ENCODE results near the gene PRR19. TPM values are rescaled to one million over a fixed set of nuclear protein-coding genes. Genes with fewer than 3 reads are reported as not detected.

The PRR19 gene
- total RNA-seq, 1 donor from 2014 or later = 1.3 TPM

- Mint-ChIP-seq H3K4me1 (ENCODE audit: low read depth, unreplicated experiment) (peaks cover 21% of the 10 kb centered on the region), H3K36me3 (ENCODE audit: low read depth, unreplicated experiment) (peaks cover 4% of the 10 kb centered on the region), H3K27me3 (ENCODE audit: low read depth, unreplicated experiment) (no peaks in the 10 kb centered on the region), H3K4me3 (ENCODE audit: unreplicated experiment) (peak overlapping the region; percentile 87), H3K9me3 (ENCODE audit: unreplicated experiment) (peaks cover 2% of the 10 kb centered on the region), H3K27ac (ENCODE audit: unreplicated experiment) (peak overlapping the region; percentile 70)
- DNase-seq (ENCODE audit: low read depth) (no peak), FAIRE-seq (no peak)
- Histone ChIP-seq H2AFZ (ENCODE audit: low read depth, low read length) (no peak overlapping the region), H3K27me3 (ENCODE audit: insufficient read depth, low read length) (no peaks in the 10 kb centered on the region), H3K9me3 (ENCODE audit: insufficient read depth, low read depth, low read length) (no peaks in the 10 kb centered on the region), H3K27ac (ENCODE audit: low read depth, low read length) (peak overlapping the region; percentile 19), H3K4me3 (ENCODE audit: insufficient read depth, low read depth, low read length) (peak overlapping the region; percentile 73), H3K79me2 (ENCODE audit: insufficient read depth, low read length) (peaks cover 49% of the 10 kb centered on the region), H3K4me1 (ENCODE audit: insufficient read depth, low read length) (peaks cover 46% of the 10 kb centered on the region), H3K9ac (ENCODE audit: low read length) (peak overlapping the region; percentile 87), H4K20me1 (ENCODE audit: insufficient read depth, low read length) (peaks cover 59% of the 10 kb centered on the region), H3K36me3 (ENCODE audit: insufficient read depth, low read length) (peaks cover 12% of the 10 kb centered on the region), H3K4me2 (ENCODE audit: low read length) (peak overlapping the region; percentile 100)
- TF ChIP-seq EZH2 (IDR thresholded peaks at IDR 0.05; ENCODE audit: insufficient read depth, low read length) (no peak), CTCF (IDR thresholded peaks at IDR 0.05; ENCODE audit: insufficient read depth, low read depth, low read length) (no peak)
These were observed 17.2 kb upstream of the PRR19 start for GRCh38 chr19:42284591-42285341.

DNA sequence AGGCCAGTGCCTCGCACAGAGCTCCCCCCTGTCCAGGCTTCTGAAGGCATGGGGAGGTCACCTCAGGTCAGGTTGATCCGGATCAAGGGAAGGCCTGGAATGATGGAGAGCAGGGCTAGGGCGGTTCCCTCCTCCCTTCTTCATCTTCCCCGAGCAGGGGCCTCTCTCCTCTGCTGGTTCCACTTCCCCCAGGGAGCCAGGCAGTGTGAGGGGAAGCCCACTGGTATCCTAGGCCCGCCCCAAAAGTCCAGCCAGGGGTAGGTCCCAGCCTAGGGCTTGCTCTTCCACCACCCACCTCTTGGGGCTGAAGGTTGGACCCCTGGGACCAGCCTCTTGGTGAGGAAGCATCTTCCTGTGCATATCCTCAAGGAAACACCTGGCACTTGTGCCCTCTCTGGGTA is 16.4 kb upstream of the PRR19 start:
- Histone ChIP-seq H3K9ac (ENCODE audit: low read length) (peak overlapping the region; percentile 87), H3K4me3 (ENCODE audit: insufficient read depth, low read depth, low read length) (peak overlapping the region; percentile 73), H3K4me1 (ENCODE audit: insufficient read depth, low read length) (peaks cover 45% of the 10 kb centered on the region), H3K36me3 (ENCODE audit: insufficient read depth, low read length) (peaks cover 13% of the 10 kb centered on the region), H2AFZ (ENCODE audit: low read depth, low read length) (no peak overlapping the region), H4K20me1 (ENCODE audit: insufficient read depth, low read length) (peaks cover 66% of the 10 kb centered on the region), H3K79me2 (ENCODE audit: insufficient read depth, low read length) (peaks cover 51% of the 10 kb centered on the region), H3K4me2 (ENCODE audit: low read length) (peak overlapping the region; percentile 100), H3K9me3 (ENCODE audit: insufficient read depth, low read depth, low read length) (no peaks in the 10 kb centered on the region), H3K27me3 (ENCODE audit: insufficient read depth, low read length) (no peaks in the 10 kb centered on the region), H3K27ac (ENCODE audit: low read depth, low read length) (no peak overlapping the region)
- H3K27me3 Mint-ChIP-seq (ENCODE audit: low read depth, unreplicated experiment) = no peaks in the 10 kb centered on the region
- peaks cover 2% of the 10 kb centered on the region for H3K9me3 Mint-ChIP-seq (ENCODE audit: unreplicated experiment)
- no peak for FAIRE-seq
- H3K4me3 Mint-ChIP-seq (ENCODE audit: unreplicated experiment) = peak overlapping the region; percentile 87
- peaks cover 4% of the 10 kb centered on the region for H3K36me3 Mint-ChIP-seq (ENCODE audit: low read depth, unreplicated experiment)
- DNase-seq (ENCODE audit: low read depth) = no peak
- TF ChIP-seq CTCF (IDR thresholded peaks at IDR 0.05; ENCODE audit: insufficient read depth, low read depth, low read length) (no peak), EZH2 (IDR thresholded peaks at IDR 0.05; ENCODE audit: insufficient read depth, low read length) (no peak)
- H3K27ac Mint-ChIP-seq (ENCODE audit: unreplicated experiment) = no peak overlapping the region
- peaks cover 21% of the 10 kb centered on the region for H3K4me1 Mint-ChIP-seq (ENCODE audit: low read depth, unreplicated experiment)

GRCh38 chr19:42285988-42286348 is 16.0 kb upstream of the PRR19 start:
- H4K20me1 ChIP-seq (ENCODE audit: insufficient read depth, low read length) = peaks cover 69% of the 10 kb centered on the region
- H2AFZ ChIP-seq (ENCODE audit: low read depth, low read length) = no peak overlapping the region
- H3K79me2 ChIP-seq (ENCODE audit: insufficient read depth, low read length) = peaks cover 51% of the 10 kb centered on the region
- H3K9me3 Mint-ChIP-seq (ENCODE audit: unreplicated experiment) = peaks cover 2% of the 10 kb centered on the region
- no peak overlapping the region for H3K27ac Mint-ChIP-seq (ENCODE audit: unreplicated experiment)
- no peaks in the 10 kb centered on the region for H3K27me3 ChIP-seq (ENCODE audit: insufficient read depth, low read length)
- peak overlapping the region; percentile 87 for H3K4me3 Mint-ChIP-seq (ENCODE audit: unreplicated experiment)
- H3K36me3 ChIP-seq (ENCODE audit: insufficient read depth, low read length) = peaks cover 15% of the 10 kb centered on the region
- H3K36me3 Mint-ChIP-seq (ENCODE audit: low read depth, unreplicated experiment) = peaks cover 4% of the 10 kb centered on the region
- no peak for TF ChIP-seq EZH2 (IDR thresholded peaks at IDR 0.05; ENCODE audit: insufficient read depth, low read length)
- TF ChIP-seq CTCF (IDR thresholded peaks at IDR 0.05; ENCODE audit: insufficient read depth, low read depth, low read length) = no peak
- H3K4me2 ChIP-seq (ENCODE audit: low read length) = peak overlapping the region; percentile 100
- H3K4me1 Mint-ChIP-seq (ENCODE audit: low read depth, unreplicated experiment) = peaks cover 21% of the 10 kb centered on the region
- H3K9me3 ChIP-seq (ENCODE audit: insufficient read depth, low read depth, low read length) = no peaks in the 10 kb centered on the region
- H3K27ac ChIP-seq (ENCODE audit: low read depth, low read length) = no peak overlapping the region
- no peaks in the 10 kb centered on the region for H3K27me3 Mint-ChIP-seq (ENCODE audit: low read depth, unreplicated experiment)
- no peak overlapping the region for H3K4me3 ChIP-seq (ENCODE audit: insufficient read depth, low read depth, low read length)
- H3K4me1 ChIP-seq (ENCODE audit: insufficient read depth, low read length) = peaks cover 45% of the 10 kb centered on the region
- no peak for DNase-seq (ENCODE audit: low read depth)
- H3K9ac ChIP-seq (ENCODE audit: low read length) = peak overlapping the region; percentile 87
- no peak for FAIRE-seq
